ENCODE data around the gene ADPRS. TPM values are rescaled to one million over a fixed set of nuclear protein-coding genes. Genes with fewer than 3 reads are reported as not detected.

The ADPRS gene
- total RNA-seq, 6 experiments from 2014 or later = 24.4 to 30.9 (median 27.0) TPM

DNA sequence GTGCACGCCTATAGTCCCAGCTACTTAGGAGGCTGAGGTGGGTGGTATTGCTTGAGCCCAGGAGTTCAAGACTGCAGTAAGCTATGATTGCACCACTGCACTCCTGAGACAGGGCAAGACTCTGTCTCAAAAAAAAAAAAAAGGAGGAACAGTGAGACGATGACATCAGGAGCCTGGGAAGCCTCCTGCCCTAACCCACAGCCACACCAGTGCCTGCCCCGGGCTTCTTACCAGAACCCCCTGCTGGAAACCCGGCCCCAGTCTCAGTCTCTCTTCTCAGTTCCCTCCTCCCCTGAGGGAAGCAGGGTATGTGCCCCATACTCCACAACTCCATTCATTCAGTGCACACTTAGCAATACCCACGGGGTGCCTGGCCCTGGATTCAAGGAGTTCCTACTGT, 27.2 kb downstream of the ADPRS start:
- peak overlapping the region; percentile 74; the same call in 1 of the 2 replicates for H3K4me3 Mint-ChIP-seq
- peaks cover 3% of the 10 kb centered on the region for H3K27me3 Mint-ChIP-seq (ENCODE audit: insufficient read depth)
- TF ChIP-seq, protein P1, sequence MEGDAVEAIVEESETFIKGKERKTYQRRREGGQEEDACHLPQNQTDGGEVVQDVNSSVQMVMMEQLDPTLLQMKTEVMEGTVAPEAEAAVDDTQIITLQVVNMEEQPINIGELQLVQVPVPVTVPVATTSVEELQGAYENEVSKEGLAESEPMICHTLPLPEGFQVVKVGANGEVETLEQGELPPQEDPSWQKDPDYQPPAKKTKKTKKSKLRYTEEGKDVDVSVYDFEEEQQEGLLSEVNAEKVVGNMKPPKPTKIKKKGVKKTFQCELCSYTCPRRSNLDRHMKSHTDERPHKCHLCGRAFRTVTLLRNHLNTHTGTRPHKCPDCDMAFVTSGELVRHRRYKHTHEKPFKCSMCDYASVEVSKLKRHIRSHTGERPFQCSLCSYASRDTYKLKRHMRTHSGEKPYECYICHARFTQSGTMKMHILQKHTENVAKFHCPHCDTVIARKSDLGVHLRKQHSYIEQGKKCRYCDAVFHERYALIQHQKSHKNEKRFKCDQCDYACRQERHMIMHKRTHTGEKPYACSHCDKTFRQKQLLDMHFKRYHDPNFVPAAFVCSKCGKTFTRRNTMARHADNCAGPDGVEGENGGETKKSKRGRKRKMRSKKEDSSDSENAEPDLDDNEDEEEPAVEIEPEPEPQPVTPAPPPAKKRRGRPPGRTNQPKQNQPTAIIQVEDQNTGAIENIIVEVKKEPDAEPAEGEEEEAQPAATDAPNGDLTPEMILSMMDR (IDR thresholded peaks at IDR 0.05) = no peak
- peak overlapping the region; percentile 98 for H3K27ac Mint-ChIP-seq
- peak; percentile 19 for DNase-seq
- H3K4me1 Mint-ChIP-seq (ENCODE audit: low read depth) = peaks cover 58% of the 10 kb centered on the region
- H3K36me3 Mint-ChIP-seq (ENCODE audit: low read depth) = no peaks in the 10 kb centered on the region
- no peaks in the 10 kb centered on the region for H3K9me3 Mint-ChIP-seq

DNA sequence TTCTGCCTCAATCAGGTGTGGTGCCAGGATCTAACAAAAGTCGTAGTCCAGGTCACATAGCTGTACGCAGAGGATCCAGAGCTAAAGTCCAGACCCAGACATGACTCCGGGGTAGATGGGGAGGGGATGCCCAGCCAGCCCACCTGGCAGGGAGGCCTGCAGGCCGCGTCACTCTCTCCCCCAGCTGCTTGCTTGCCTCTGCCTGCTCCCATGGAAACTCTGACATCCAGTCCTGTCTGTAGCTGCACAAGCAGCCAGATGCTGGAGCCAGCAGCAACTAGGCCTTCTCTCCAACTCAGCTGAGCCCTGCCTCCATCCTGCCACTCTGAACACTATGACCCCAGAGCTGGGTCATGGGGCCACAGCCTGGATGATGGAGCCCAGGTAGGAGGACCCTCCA, 28.2 kb downstream of the ADPRS start:
- H3K36me3 Mint-ChIP-seq (ENCODE audit: low read depth) = no peaks in the 10 kb centered on the region
- no peak overlapping the region for H3K4me3 Mint-ChIP-seq
- TF ChIP-seq, protein P1 (IDR thresholded peaks at IDR 0.05) = no peak
- no peak for DNase-seq
- no peaks in the 10 kb centered on the region for H3K9me3 Mint-ChIP-seq
- peak overlapping the region; percentile 98 for H3K27ac Mint-ChIP-seq
- H3K27me3 Mint-ChIP-seq (ENCODE audit: insufficient read depth) = peaks cover 3% of the 10 kb centered on the region
- peaks cover 51% of the 10 kb centered on the region for H3K4me1 Mint-ChIP-seq (ENCODE audit: low read depth)

- Mint-ChIP-seq H3K9me3 (no peaks in the 10 kb centered on the region), H3K27ac (no peak overlapping the region), H3K27me3 (ENCODE audit: insufficient read depth) (peaks cover 9% of the 10 kb centered on the region), H3K4me1 (ENCODE audit: low read depth) (peaks cover 37% of the 10 kb centered on the region), H3K4me3 (no peak overlapping the region), H3K36me3 (ENCODE audit: low read depth) (no peaks in the 10 kb centered on the region)
- TF ChIP-seq, protein P1 (IDR thresholded peaks at IDR 0.05) = no peak
- DNase-seq = no peak
These were observed 29.9 kb downstream of the ADPRS start for GRCh38 chr1:36118447-36119204.

GRCh38 chr1:36119456-36119855, 30.8 kb downstream of the ADPRS start:
- H3K36me3 Mint-ChIP-seq (ENCODE audit: low read depth) = no peaks in the 10 kb centered on the region
- H3K9me3 Mint-ChIP-seq = no peaks in the 10 kb centered on the region

GRCh38 chr1:36122062-36123030, 33.7 kb downstream of the ADPRS start:
- peaks cover 8% of the 10 kb centered on the region; the same call in 1 of the 2 replicates for H3K4me1 Mint-ChIP-seq (ENCODE audit: low read depth)

More at GRCh38 chr1:36119456-36119855, 30.8 kb downstream of the ADPRS start:
- H3K27me3 Mint-ChIP-seq (ENCODE audit: insufficient read depth) = peaks cover 15% of the 10 kb centered on the region
- TF ChIP-seq, protein P1 (IDR thresholded peaks at IDR 0.05) = no peak
- peaks cover 33% of the 10 kb centered on the region for H3K4me1 Mint-ChIP-seq (ENCODE audit: low read depth)
- no peak overlapping the region for H3K27ac Mint-ChIP-seq
- no peak overlapping the region for H3K4me3 Mint-ChIP-seq
- no peak for DNase-seq

More at GRCh38 chr1:36122062-36123030, 33.7 kb downstream of the ADPRS start:
- DNase-seq = no peak
- Mint-ChIP-seq H3K27me3 (ENCODE audit: insufficient read depth) (peaks cover 21% of the 10 kb centered on the region), H3K36me3 (ENCODE audit: low read depth) (no peaks in the 10 kb centered on the region), H3K27ac (no peak overlapping the region), H3K9me3 (no peaks in the 10 kb centered on the region), H3K4me3 (no peak overlapping the region)
- TF ChIP-seq, protein P1 (IDR thresholded peaks at IDR 0.05) = no peak
